Colonic mucosa (tissue), 4 donors: ENCODE data around the gene NPC2. TPM values are rescaled to one million over a fixed set of nuclear protein-coding genes. Genes with fewer than 3 reads are reported as not detected.

Experiments used
- DNase-seq: peaks from one replicate; pipeline ENCODE4 v3.0.0-alpha.2; 2020
- H3K27ac ChIP-seq: fragments of 200-600 bp; one replicate; pipeline ENCODE4 v1.8.0; 2021
- H3K27me3 ChIP-seq: fragments of 200-600 bp; one replicate; pipeline ENCODE4 v1.8.0; 2021
- H3K36me3 ChIP-seq: fragments of 200-600 bp; one replicate; pipeline ENCODE4 v1.8.0; 2021
- H3K4me1 ChIP-seq: fragments of 200-600 bp; one replicate; pipeline ENCODE4 v1.8.0; 2021; ENCODE audit warnings: mild to moderate bottlenecking
- H3K4me3 ChIP-seq: fragments of 200-600 bp; one replicate; pipeline ENCODE4 v1.8.0; 2021
- H3K9ac ChIP-seq, 2 donors: one replicate each; pipeline ENCODE4 v1.7.0; 2013; ENCODE audit warnings: control low read depth in 2 of 2, low read depth in 2 of 2, low read length in 2 of 2
- H3K9me3 ChIP-seq: fragments of 200-600 bp; one replicate; pipeline ENCODE4 v1.8.0; 2021
- intact Hi-C: fragments of 100-400 bp; cut with DNase I; formaldehyde crosslinking; loops from one replicate; pipeline ENCODE4 v1.14.1; 2022
- total RNA-seq, 2 donors: library from RNA; stranded (reverse); fragmentation: NEBNext Ultra II Directional in 1 of 2; extraction: Animal tissue kit (Norgen Biotek cat#: 25700) in 1 of 2; gene quantifications; one replicate each; pipeline ENCODE4 v1.2.1, GENCODE V29; 2021
- TF ChIP-seq, protein P1 (sequence below): fragments of 200-600 bp; IDR thresholded peaks from one replicate; pipeline ENCODE4 v1.8.0; 2022; ENCODE audit warnings: antibody characterized with exemption, mild to moderate bottlenecking
- donor health status: healthy.
- donor health status: DM: no; HTN: no; CAD: no.
- donor health status: DM: no; HTN: no; CAD: no.

The NPC2 gene
- total RNA-seq, 2 donors from 2014 or later: 93.6 to 233 TPM

GRCh38 chr14:74476107-74476506, 17.0 kb downstream of the NPC2 start:
- H3K4me3 ChIP-seq: no peak overlapping the region
- intact Hi-C loops: no loop called here
- no peak for DNase-seq
- no peaks in the 10 kb centered on the region for H3K4me1 ChIP-seq
- H3K36me3 ChIP-seq: no peaks in the 10 kb centered on the region
- H3K27ac ChIP-seq: no peak overlapping the region
- TF ChIP-seq, protein P1, sequence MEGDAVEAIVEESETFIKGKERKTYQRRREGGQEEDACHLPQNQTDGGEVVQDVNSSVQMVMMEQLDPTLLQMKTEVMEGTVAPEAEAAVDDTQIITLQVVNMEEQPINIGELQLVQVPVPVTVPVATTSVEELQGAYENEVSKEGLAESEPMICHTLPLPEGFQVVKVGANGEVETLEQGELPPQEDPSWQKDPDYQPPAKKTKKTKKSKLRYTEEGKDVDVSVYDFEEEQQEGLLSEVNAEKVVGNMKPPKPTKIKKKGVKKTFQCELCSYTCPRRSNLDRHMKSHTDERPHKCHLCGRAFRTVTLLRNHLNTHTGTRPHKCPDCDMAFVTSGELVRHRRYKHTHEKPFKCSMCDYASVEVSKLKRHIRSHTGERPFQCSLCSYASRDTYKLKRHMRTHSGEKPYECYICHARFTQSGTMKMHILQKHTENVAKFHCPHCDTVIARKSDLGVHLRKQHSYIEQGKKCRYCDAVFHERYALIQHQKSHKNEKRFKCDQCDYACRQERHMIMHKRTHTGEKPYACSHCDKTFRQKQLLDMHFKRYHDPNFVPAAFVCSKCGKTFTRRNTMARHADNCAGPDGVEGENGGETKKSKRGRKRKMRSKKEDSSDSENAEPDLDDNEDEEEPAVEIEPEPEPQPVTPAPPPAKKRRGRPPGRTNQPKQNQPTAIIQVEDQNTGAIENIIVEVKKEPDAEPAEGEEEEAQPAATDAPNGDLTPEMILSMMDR: no peak
- H3K27me3 ChIP-seq: no peaks in the 10 kb centered on the region
- H3K9me3 ChIP-seq: no peaks in the 10 kb centered on the region
- H3K9ac ChIP-seq: no peak overlapping the region

- Histone ChIP-seq H3K9ac (no peak overlapping the region), H3K4me3 (no peak overlapping the region), H3K36me3 (no peaks in the 10 kb centered on the region), H3K4me1 (no peaks in the 10 kb centered on the region), H3K9me3 (no peaks in the 10 kb centered on the region), H3K27ac (no peak overlapping the region), H3K27me3 (no peaks in the 10 kb centered on the region)
- DNase-seq: no peak
- intact Hi-C loops: no loop called here
- TF ChIP-seq, protein P1: no peak
Measured at GRCh38 chr14:74475678-74476077, 17.4 kb downstream of the NPC2 start.

GRCh38 chr14:74474376-74474775, 18.7 kb downstream of the NPC2 start:
- Histone ChIP-seq H3K4me3 (no peak overlapping the region), H3K27me3 (no peaks in the 10 kb centered on the region), H3K36me3 (no peaks in the 10 kb centered on the region), H3K9me3 (no peaks in the 10 kb centered on the region), H3K4me1 (no peaks in the 10 kb centered on the region), H3K27ac (no peak overlapping the region), H3K9ac (no peak overlapping the region)
- TF ChIP-seq, protein P1: no peak
- DNase-seq: no peak
- intact Hi-C loops: no loop called here

- Histone ChIP-seq H3K27ac (no peak overlapping the region), H3K4me1 (no peaks in the 10 kb centered on the region), H3K27me3 (no peaks in the 10 kb centered on the region), H3K9ac (no peak overlapping the region), H3K36me3 (no peaks in the 10 kb centered on the region), H3K9me3 (no peaks in the 10 kb centered on the region), H3K4me3 (no peak overlapping the region)
- DNase-seq: no peak
- intact Hi-C loops: no loop called here
- TF ChIP-seq, protein P1: no peak
Measured at GRCh38 chr14:74472601-74473000, 20.5 kb downstream of the NPC2 start.

DNA sequence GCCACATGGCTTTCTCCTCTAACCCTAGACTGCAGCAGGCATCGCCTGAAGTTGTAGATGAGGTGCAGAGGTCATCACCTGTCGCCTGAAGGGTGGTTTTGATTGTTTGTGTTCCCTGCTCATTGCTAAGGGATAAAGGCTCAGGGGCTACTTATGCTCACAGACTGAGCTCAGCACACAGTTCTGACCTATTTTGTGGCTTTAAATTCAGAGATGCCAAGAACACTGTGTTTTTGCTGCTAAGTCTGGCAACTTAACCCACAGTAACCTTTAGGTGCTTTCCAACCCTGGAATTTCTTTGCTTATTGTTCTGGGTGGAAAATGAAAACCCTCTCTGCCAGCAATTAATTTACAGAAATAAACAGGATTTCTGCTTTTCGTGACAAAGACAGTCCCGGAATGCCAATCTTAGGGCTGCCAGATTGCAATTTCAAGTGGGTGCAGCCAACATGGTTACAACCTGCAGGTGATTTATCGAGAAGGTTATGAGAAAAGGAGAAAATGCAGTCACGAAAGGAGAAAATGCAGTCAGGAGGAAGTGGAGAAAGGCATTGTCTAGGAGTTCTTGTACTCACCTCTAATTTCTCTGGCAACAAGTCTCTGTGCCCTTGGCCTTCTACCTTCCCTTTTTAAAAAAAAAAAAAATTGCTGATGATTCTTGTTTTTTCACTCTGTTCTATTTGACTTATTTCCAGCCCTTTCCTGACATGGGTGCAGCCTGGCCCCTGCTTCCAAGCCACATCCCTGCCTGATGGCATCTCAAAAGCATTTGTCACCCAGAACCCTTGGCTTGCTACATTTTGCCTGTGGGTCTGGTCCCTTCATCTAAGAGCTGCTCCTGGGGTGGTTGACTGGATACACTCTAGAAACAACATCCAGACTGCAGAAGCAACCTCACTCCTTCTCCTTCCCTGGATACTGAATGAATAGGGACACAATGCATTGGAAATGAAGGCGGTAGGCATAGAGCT, 23.3 kb downstream of the NPC2 start:
- TF ChIP-seq, protein P1: no peak
- intact Hi-C loops: no loop called here
- no peaks in the 10 kb centered on the region for H3K27me3 ChIP-seq
- no peak overlapping the region for H3K9ac ChIP-seq
- H3K36me3 ChIP-seq: no peaks in the 10 kb centered on the region
- no peak overlapping the region for H3K4me3 ChIP-seq
- H3K9me3 ChIP-seq: no peaks in the 10 kb centered on the region
- H3K27ac ChIP-seq: no peak overlapping the region
- H3K4me1 ChIP-seq: no peaks in the 10 kb centered on the region
- no peak for DNase-seq
